Natural killer cell (primary cell): ENCODE results near the gene RAD50. TPM values are rescaled to one million over a fixed set of nuclear protein-coding genes. Genes with fewer than 3 reads are reported as not detected.

Experiments used
- ATAC-seq, 3 donors: fragments of 150-1000 bp in 2 of 3; fragments of 200-7000 bp in 1 of 3; cut with Tn5 transposase; 1 replicate in 1 of 3; 2 replicates in 2 of 3; pipeline ENCODE4 v1.10.0; 2021; ENCODE audit warnings: mild to moderate bottlenecking in 2 of 3, moderate library complexity in 2 of 3
- DNase-seq, 2 donors: peaks; one replicate each; pipeline versions ENCODE4 v3.0.0 to v3.0.0-alpha.2; 2013 to 2021; ENCODE audit warnings: mixed read lengths in 1 of 2
- H3K27ac ChIP-seq: one replicate; pipeline ENCODE4 v1.5.1; 2013; ENCODE audit warnings: mild to moderate bottlenecking, low read length
- H3K27me3 ChIP-seq: one replicate; pipeline ENCODE4 v1.6.1; 2013; ENCODE audit warnings: low read length; ENCODE audit not compliant: control insufficient read depth, insufficient read depth
- H3K36me3 ChIP-seq: one replicate; pipeline ENCODE4 v1.6.1; 2013; ENCODE audit warnings: low read length; ENCODE audit not compliant: control insufficient read depth, insufficient read depth
- H3K4me1 ChIP-seq: one replicate; pipeline ENCODE4 v1.6.1; 2013; ENCODE audit warnings: low read length; ENCODE audit not compliant: control insufficient read depth, insufficient read depth
- H3K4me3 ChIP-seq: one replicate; pipeline ENCODE4 v1.5.1; 2013; ENCODE audit warnings: low read length
- H3K9me3 ChIP-seq: one replicate; pipeline ENCODE4 v1.6.1; 2013; ENCODE audit warnings: low read length; ENCODE audit not compliant: control insufficient read depth, insufficient read depth
- H3K27ac Mint-ChIP-seq, 2 donors: one replicate each; pipeline ENCODE4 v1.8.0; 2022; ENCODE audit warnings: mild to moderate bottlenecking in 2 of 2, mixed read lengths in 2 of 2, moderate library complexity in 1 of 2
- H3K27me3 Mint-ChIP-seq, 2 donors: one replicate each; pipeline ENCODE4 v1.8.0; 2022; ENCODE audit warnings: low read depth in 2 of 2, mixed read lengths in 2 of 2
- H3K36me3 Mint-ChIP-seq: one replicate; pipeline ENCODE4 v1.8.0; 2022; ENCODE audit warnings: mixed read lengths
- H3K4me1 Mint-ChIP-seq, 2 donors: one replicate each; pipeline ENCODE4 v1.8.0; 2022; ENCODE audit warnings: mixed read lengths in 2 of 2
- H3K4me3 Mint-ChIP-seq: one replicate; pipeline ENCODE4 v1.8.0; 2022; ENCODE audit warnings: mild to moderate bottlenecking, moderate library complexity, mixed read lengths
- H3K9me3 Mint-ChIP-seq, 2 donors: one replicate each; pipeline ENCODE4 v1.8.0; 2022; ENCODE audit warnings: mixed read lengths in 2 of 2
- CTCF ChIP-seq: fragments of 200-600 bp; IDR thresholded peaks from one replicate; pipeline ENCODE4 v1.8.0; 2022; ENCODE audit warnings: antibody characterized with exemption
- WGBS: methylation state at CpG from one replicate; pipeline ENCODE4 v1.1.7; 2013; ENCODE audit warnings: missing lambda C conversion rate; ENCODE audit not compliant: insufficient coverage; 5-methylcytosine and 5-hydroxymethylcytosine counted together
- intact Hi-C: fragments of 100-400 bp; cut with micrococcal nuclease; formaldehyde crosslinking; loops from one replicate; pipeline ENCODE4 v1.14.2; 2022
- total RNA-seq, 4 donors: library from RNA; stranded (reverse); fragments of 120-200 nt in 1 of 4; gene quantifications; one replicate each; pipeline versions ENCODE4 v1.2.3 to v1.2.4, GENCODE V29; 2013 to 2022

RAD50 gene
- total RNA-seq, 3 donors from 2014 or later (not counting 1 experiment from before 2014, with no cell fraction given) = 21.0 to 31.2 (median 27.5) TPM

- Histone ChIP-seq H3K4me3 (no peak overlapping the region), H3K27me3 (no peaks in the 10 kb centered on the region), H3K4me1 (peaks cover 23% of the 10 kb centered on the region), H3K9me3 (no peaks in the 10 kb centered on the region), H3K36me3 (no peaks in the 10 kb centered on the region), H3K27ac (no peak overlapping the region)
- WGBS = 96% methylated on average over 9 of the region's 9 CpGs
- TF ChIP-seq CTCF = no peak
- DNase-seq (no peak), ATAC-seq (no peak)
- intact Hi-C loops = no loop called here
- H3K9me3 Mint-ChIP-seq = no peaks in the 10 kb centered on the region
- no peaks in the 10 kb centered on the region for H3K36me3 Mint-ChIP-seq
- H3K27me3 Mint-ChIP-seq = no peaks in the 10 kb centered on the region
- no peak overlapping the region for H3K4me3 Mint-ChIP-seq
- peaks cover 0 to 14% of the 10 kb centered on the region in 2 donors for H3K4me1 Mint-ChIP-seq
- no peak overlapping the region for H3K27ac Mint-ChIP-seq
Observed at GRCh38 chr5:132664696-132665209, 108.0 kb downstream of the RAD50 start.

- ATAC-seq (no peak), DNase-seq (no peak)
- H3K36me3 ChIP-seq = no peaks in the 10 kb centered on the region
- no peak overlapping the region for H3K27ac ChIP-seq
- peaks cover 0 to 14% of the 10 kb centered on the region in 2 donors for H3K4me1 Mint-ChIP-seq
- no peaks in the 10 kb centered on the region for H3K9me3 ChIP-seq
- H3K27ac Mint-ChIP-seq = no peak overlapping the region
- 95% methylated on average over 20 of the region's 21 CpGs for WGBS
- H3K4me1 ChIP-seq = peaks cover 23% of the 10 kb centered on the region
- no peaks in the 10 kb centered on the region for H3K27me3 ChIP-seq
- no peak for TF ChIP-seq CTCF
- no peak overlapping the region for H3K4me3 ChIP-seq
- H3K4me3 Mint-ChIP-seq = no peak overlapping the region
- intact Hi-C loops = no loop called here
- H3K9me3 Mint-ChIP-seq = no peaks in the 10 kb centered on the region
- H3K36me3 Mint-ChIP-seq = no peaks in the 10 kb centered on the region
- H3K27me3 Mint-ChIP-seq = peaks cover 0 to 4% of the 10 kb centered on the region in 2 donors
Observed at GRCh38 chr5:132665574-132666080, 108.8 kb downstream of the RAD50 start.

GRCh38 chr5:132666310-132667123 is 109.7 kb downstream of the RAD50 start:
- WGBS = 92% methylated on average over 13 of the region's 16 CpGs
- H3K27ac ChIP-seq = no peak overlapping the region
- Mint-ChIP-seq H3K27me3 (peaks cover 0 to 4% of the 10 kb centered on the region in 2 donors), H3K36me3 (no peaks in the 10 kb centered on the region), H3K27ac (no peak overlapping the region), H3K4me3 (no peak overlapping the region), H3K4me1 (peaks cover 0 to 14% of the 10 kb centered on the region in 2 donors), H3K9me3 (no peaks in the 10 kb centered on the region)
- H3K4me1 ChIP-seq = peaks cover 23% of the 10 kb centered on the region
- no peaks in the 10 kb centered on the region for H3K9me3 ChIP-seq
- intact Hi-C loops = no loop called here
- peak in 1 of 3 donors; percentile 75 for ATAC-seq
- no peak for DNase-seq
- no peak for TF ChIP-seq CTCF
- H3K36me3 ChIP-seq = no peaks in the 10 kb centered on the region
- H3K4me3 ChIP-seq = no peak overlapping the region
- H3K27me3 ChIP-seq = no peaks in the 10 kb centered on the region
